Inflammatory macrophage treated with lipopolysaccharide for 4 hours (primary cell): Measurements from ENCODE around the gene CCL17.
A peak's percentile ranks its signal among the peaks of the same experiment; 100 is the strongest.
"Not testable (repeated sequence)": the region's sequence is repeated elsewhere in the genome, so short reads cannot be mapped to it uniquely, and the experiment has no call there.

Source experiments
- DNase-seq: peaks from one replicate; pipeline ENCODE4 v3.0.0-alpha.2; 2020

The CCL17 gene

GRCh38 chr16:57379579-57379978, 25.0 kb upstream of the CCL17 start:
- DNase-seq, result no peak

GRCh38 chr16:57380671-57381462, 23.7 kb upstream of the CCL17 start:
- no peak for DNase-seq

GRCh38 chr16:57381791-57382534, 22.6 kb upstream of the CCL17 start:
- no peak for DNase-seq

- no peak for DNase-seq
These were observed 21.9 kb upstream of the CCL17 start for GRCh38 chr16:57382535-57383275.

- peak; percentile 24 for DNase-seq
These were observed 21.0 kb upstream of the CCL17 start for GRCh38 chr16:57383276-57384247.

GRCh38 chr16:57384248-57385070, 20.1 kb upstream of the CCL17 start:
- DNase-seq, result peak; percentile 58

GRCh38 chr16:57385083-57385482, 19.5 kb upstream of the CCL17 start:
- DNase-seq, result no peak

GRCh38 chr16:57386381-57386951, 18.1 kb upstream of the CCL17 start:
- DNase-seq, result no peak

- DNase-seq, result no peak
These were observed 16.8 kb upstream of the CCL17 start for GRCh38 chr16:57387598-57388354.

- no peak for DNase-seq
These were observed 16.0 kb upstream of the CCL17 start for GRCh38 chr16:57388359-57389086.

- DNase-seq, result no peak
These were observed 15.5 kb upstream of the CCL17 start for GRCh38 chr16:57389087-57389468.

- DNase-seq, result no peak
These were observed 13.8 kb upstream of the CCL17 start for GRCh38 chr16:57390636-57391295.

- no peak for DNase-seq
These were observed 13.3 kb upstream of the CCL17 start for GRCh38 chr16:57391300-57391699.

- no peak for DNase-seq
These were observed 12.9 kb upstream of the CCL17 start for GRCh38 chr16:57391708-57392107.

GRCh38 chr16:57392694-57393093, 11.9 kb upstream of the CCL17 start:
- DNase-seq, result no peak

GRCh38 chr16:57394444-57394843, 10.1 kb upstream of the CCL17 start:
- DNase-seq, result no peak

GRCh38 chr16:57395026-57395425, 9.5 kb upstream of the CCL17 start:
- no peak for DNase-seq

- DNase-seq, result peak; percentile 70
These were observed 7.8 kb upstream of the CCL17 start for GRCh38 chr16:57396786-57397185.

GRCh38 chr16:57397493-57397892, 7.1 kb upstream of the CCL17 start:
- DNase-seq, result not testable (repeated sequence)
